ENCODE data around the gene CEACAM21. TPM values are rescaled to one million over a fixed set of nuclear protein-coding genes. Genes with fewer than 3 reads are reported as not detected.

Gene CEACAM21
- total and polyA plus RNA-seq, 12 donors, result 0.26 to 3.3 (median 0.57) TPM; not detected in 1

DNA sequence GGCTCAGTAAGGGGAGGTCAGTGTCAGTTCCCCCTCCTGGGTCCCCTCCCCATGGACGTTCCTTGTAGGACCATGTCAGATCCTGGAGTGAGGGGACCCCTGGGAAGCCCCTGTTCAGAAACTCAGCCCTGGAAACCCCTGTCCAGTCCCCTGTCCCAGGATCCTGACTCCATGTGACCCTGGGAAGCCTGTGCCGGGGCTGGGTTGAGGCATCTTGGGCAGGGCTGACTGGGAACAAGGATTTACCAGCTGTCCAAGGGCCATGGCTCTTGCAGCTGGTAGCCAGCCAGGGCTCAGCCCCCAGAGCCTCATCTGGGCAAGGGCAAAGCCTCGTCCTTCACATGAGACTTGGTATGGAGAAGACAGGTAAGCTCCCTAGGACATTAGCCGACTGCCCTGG, 25.8 kb downstream of the CEACAM21 start:
- no peak overlapping the region for H3K4me3 ChIP-seq
- TF ChIP-seq CTCF (IDR thresholded peaks at IDR 0.05), result no peak
- H3K9me3 ChIP-seq, result no peaks in the 10 kb centered on the region
- no peak for ATAC-seq
- H3K27me3 ChIP-seq, result peaks cover 0 to 40% (median 16%) of the 10 kb centered on the region in 7 donors
- DNase-seq, result no peak
- intact Hi-C loops (cut with DNase I), result no loop called here
- WGBS, 2 donors, result 49 to 51% methylated on average over 4 of the region's 4 CpGs
- H3K36me3 ChIP-seq, result no peaks in the 10 kb centered on the region
- no peak overlapping the region for H3K27ac ChIP-seq
- peaks cover 0 to 8% (median 0%) of the 10 kb centered on the region in 9 donors for H3K4me1 ChIP-seq

DNA sequence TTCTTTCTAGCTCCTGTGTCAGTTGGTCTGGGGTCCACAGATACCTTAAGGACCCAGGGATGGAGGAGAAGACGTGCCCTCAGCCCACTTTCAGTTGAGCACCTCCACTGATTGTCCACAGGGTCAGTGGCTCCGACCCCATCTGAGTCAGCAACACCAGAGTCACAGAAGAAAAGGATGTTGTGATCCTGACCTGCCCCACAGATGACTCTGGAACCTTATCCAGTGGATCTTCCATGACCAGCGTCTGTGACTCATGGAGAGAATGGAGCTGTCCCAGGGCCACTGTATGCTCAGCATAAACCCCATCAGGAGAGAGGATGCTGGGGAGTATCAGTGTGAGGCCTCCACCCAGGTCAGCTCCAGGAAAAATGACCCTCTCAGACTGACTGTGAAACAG, 28.9 kb downstream of the CEACAM21 start:
- H3K4me3 ChIP-seq, result no peak overlapping the region
- no peaks in the 10 kb centered on the region for H3K4me1 ChIP-seq
- H3K36me3 ChIP-seq, result no peaks in the 10 kb centered on the region
- WGBS, 2 donors, result 36 to 47% methylated on average over 3 of the region's 3 CpGs
- DNase-seq, result no peak
- no peak overlapping the region for H3K27ac ChIP-seq
- intact Hi-C loops (cut with DNase I), result no loop called here
- H3K9me3 ChIP-seq, result peaks cover 0 to 3% (median 0%) of the 10 kb centered on the region in 11 donors
- no peak for ATAC-seq
- no peak for TF ChIP-seq CTCF (IDR thresholded peaks at IDR 0.05)
- H3K27me3 ChIP-seq, result peaks cover 0 to 18% (median 11%) of the 10 kb centered on the region in 7 donors

DNA sequence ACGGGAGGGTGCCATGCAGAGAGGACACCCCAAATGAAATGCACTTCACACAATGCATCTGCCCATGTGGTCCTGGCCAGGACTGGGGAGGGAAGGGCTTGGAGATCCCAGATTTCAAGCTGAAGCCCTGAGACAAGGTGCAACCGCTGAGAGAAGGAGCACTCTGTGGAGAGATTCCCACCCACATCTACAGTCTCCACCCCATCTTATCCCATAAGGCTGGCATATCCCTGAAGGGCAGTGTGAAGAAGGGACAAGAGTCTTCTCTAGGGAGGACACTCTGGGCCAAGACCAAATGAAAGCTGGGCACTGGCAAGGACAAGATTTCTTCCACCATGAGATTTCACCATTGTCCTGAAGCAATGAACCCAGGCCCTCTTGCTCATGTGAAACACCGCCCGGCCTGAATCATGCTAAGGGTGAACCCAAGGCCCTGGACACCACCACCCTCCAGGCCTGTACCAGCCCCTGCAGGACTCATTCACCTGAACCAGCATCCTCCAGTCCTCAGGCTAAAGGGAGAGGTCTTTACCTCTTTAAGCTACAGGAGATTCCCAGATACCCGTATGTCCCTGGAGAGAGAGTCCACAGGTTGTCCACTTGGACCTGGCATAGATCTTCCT, 30.4 kb downstream of the CEACAM21 start:
- Histone ChIP-seq H3K4me1 (no peaks in the 10 kb centered on the region), H3K9me3 (peaks cover 0 to 5% (median 0%) of the 10 kb centered on the region in 11 donors), H3K36me3 (no peaks in the 10 kb centered on the region), H3K27ac (no peak overlapping the region), H3K27me3 (peaks cover 0 to 17% (median 10%) of the 10 kb centered on the region in 7 donors), H3K4me3 (no peak overlapping the region)
- no peak for TF ChIP-seq CTCF (IDR thresholded peaks at IDR 0.05)
- DNase-seq (no peak), ATAC-seq (no peak)
- 80 to 87% methylated on average over 5 of the region's 5 CpGs for WGBS, 2 donors
- intact Hi-C loops (cut with DNase I), result no loop called here

DNA sequence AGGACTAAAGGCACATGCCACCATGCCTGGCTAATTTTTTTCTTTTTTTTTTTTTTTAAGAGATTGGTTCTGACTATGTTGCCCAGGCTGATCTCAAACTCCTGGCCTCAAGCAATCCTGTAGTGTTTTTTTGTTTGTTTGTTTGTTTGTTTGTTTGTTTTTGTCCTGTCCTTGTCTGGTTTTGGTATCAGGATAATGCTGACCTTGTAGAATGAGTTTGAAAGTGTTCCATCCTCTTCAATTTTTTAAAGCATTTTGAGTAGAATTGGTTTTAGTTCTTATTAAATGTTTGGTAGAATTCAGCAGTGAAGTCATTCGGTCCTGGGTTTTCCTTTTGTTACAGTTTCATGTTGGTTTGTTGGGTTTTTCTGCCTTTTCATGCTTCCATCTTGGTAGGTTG, 31.7 kb downstream of the CEACAM21 start:
- no peak overlapping the region for H3K4me3 ChIP-seq
- H3K4me1 ChIP-seq, result no peaks in the 10 kb centered on the region
- H3K27me3 ChIP-seq, result peaks cover 0 to 24% (median 11%) of the 10 kb centered on the region in 7 donors
- no peaks in the 10 kb centered on the region for H3K36me3 ChIP-seq
- DNase-seq (no peak), ATAC-seq (no peak)
- WGBS, 2 donors, result 59 to 73% methylated on average over 1 of the region's 1 CpG
- no peak overlapping the region for H3K27ac ChIP-seq
- TF ChIP-seq CTCF (IDR thresholded peaks at IDR 0.05), result no peak
- peaks cover 0 to 5% (median 0%) of the 10 kb centered on the region in 11 donors for H3K9me3 ChIP-seq
- intact Hi-C loops (cut with DNase I), result no loop called here
